ENCODE data around the gene CCDC13.
"Not testable (repeated sequence)": the region's sequence is repeated elsewhere in the genome, so short reads cannot be mapped to it uniquely, and the experiment has no call there.

Gene CCDC13, protein sequence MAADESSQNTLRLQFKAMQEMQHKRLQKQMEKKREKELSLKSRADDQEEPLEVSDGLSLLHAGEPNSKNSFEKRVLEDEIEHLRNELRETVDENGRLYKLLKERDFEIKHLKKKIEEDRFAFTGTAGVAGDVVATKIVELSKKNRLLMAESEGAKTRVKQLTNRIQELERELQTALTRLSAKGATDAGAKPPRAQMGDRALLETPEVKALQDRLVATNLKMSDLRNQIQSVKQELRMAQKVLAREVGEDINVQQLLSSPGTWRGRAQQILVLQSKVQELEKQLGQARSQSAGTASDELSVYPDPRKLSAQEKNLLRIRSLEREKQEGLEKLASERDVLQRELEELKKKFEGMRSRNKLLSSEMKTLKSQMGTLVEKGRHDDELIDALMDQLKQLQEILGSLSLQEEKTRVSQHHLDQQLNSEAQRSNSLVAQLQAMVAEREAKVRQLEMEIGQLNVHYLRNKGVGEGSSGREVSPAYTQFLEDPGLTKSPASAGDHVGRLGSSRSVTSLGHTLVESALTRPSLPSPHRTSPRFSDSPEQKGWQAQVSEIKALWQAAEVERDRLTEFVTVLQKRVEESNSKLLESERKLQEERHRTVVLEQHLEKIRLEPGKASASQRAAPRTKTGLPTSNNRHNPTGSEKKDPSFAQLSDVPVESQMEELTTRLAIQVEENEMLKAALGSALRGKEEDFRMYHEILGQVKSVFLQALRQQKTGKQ

DNA sequence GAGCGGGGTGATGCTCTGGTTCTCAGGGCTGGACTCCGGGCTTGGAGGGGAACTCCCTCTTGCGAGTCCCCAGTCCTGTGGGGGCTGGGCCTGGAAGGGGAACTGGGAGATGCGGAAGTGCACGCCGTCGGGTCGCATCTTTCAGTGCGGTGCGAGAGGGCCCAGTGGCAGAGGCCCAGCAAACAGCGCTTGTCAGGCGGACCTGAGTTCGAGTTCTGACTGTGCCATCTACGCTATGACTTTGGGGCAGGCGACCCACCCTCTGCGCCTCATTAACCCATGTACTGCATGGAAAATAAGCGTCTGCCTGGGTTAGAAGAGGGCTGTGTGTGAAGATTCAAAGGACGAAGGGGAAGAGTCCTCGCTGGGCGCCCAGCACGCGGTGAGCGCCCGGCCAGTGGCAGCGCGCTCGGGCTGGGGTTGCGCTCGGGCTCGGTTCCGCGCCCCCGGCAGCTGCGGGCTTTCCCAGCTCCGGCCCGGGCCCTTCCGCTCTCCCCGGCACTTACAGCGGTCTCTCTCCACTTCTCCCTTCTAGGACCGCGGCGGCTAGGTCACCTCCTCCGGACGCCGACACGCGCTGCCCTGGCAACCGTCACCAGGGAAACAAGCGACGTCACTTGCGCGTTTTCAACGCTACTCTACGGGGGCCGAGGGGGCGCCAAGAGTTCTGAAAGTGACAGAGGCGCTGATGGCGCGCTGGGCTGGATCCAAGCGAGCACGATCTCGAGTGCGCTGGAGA is at the start of gene CCDC13:
Gene CCDC13 (minus strand): TSS at position 584 of the 739 bp plus-strand sequence. CDS start 14,908 bp downstream, outside the sequence.
- Histone ChIP-seq H3K27me3 (replicated peaks; ENCODE audit: control insufficient read depth, insufficient read depth, low read length) (no peaks in the 10 kb centered on the region), H3K4me1 (ENCODE audit: control insufficient read depth, insufficient read depth, low read length) (peaks cover 25% of the 10 kb centered on the region), H3K36me3 (ENCODE audit: control insufficient read depth, insufficient read depth, low read length, severe bottlenecking) (no peaks in the 10 kb centered on the region), H3K4me3 (ENCODE audit: low read length) (peak within 1 kb of the TSS; percentile 83), H3K9ac (ENCODE audit: low read length) (peak within 1 kb of the TSS; percentile 90), H3K9me3 (ENCODE audit: control insufficient read depth, low read length) (no peaks in the 10 kb centered on the region)
- DNase-seq (ENCODE audit: low read depth), result peak; percentile 96

DNA sequence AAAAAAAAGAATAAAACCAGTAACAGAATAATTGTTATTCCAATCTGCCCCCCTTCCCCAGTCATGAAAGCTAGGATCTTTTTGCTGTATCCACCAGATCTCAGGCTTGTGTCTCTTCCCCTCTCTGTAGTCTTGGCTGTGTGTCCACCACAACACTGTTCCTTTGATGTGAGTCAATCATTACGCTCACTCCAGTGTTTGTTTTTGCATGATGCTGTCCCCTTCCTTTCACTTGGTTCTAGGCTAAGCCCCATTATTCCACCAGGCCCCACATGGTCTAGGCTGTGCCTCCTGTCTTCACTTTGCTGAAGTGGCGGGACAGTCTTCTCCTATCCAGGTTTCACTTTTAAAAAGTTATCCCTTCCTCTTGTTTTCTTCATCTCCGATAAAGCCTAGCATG is 49.8 kb upstream of the CCDC13 start:
- Histone ChIP-seq H3K27me3 (replicated peaks; ENCODE audit: control insufficient read depth, insufficient read depth, low read length) (no peaks in the 10 kb centered on the region), H3K4me1 (ENCODE audit: control insufficient read depth, insufficient read depth, low read length) (peaks cover 38% of the 10 kb centered on the region), H3K4me3 (ENCODE audit: low read length) (no peak overlapping the region), H3K9ac (ENCODE audit: low read length) (no peak overlapping the region), H3K9me3 (ENCODE audit: control insufficient read depth, low read length) (no peaks in the 10 kb centered on the region), H3K36me3 (ENCODE audit: control insufficient read depth, insufficient read depth, low read length, severe bottlenecking) (no peaks in the 10 kb centered on the region)
- no peak for DNase-seq (ENCODE audit: low read depth)

DNA sequence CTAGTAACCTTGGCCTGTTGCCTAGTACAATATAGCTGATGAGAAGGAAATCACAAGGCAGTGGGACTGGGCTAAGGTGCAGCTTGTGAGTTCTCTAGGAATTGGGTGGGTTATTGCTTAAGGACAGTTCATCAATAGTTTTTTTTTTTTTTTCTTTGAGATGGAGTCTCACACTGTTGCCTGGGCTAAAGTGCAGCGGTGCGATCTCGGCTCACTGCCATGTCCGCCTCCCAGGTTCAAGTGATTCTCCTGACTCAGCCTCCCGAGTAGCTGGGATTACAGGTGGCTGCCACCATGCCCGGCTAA is 47.6 kb upstream of the CCDC13 start:
- Histone ChIP-seq H3K36me3 (ENCODE audit: control insufficient read depth, insufficient read depth, low read length, severe bottlenecking) (no peaks in the 10 kb centered on the region), H3K27me3 (replicated peaks; ENCODE audit: control insufficient read depth, insufficient read depth, low read length) (no peaks in the 10 kb centered on the region), H3K9ac (ENCODE audit: low read length) (no peak overlapping the region), H3K9me3 (ENCODE audit: control insufficient read depth, low read length) (no peaks in the 10 kb centered on the region), H3K4me3 (ENCODE audit: low read length) (no peak overlapping the region), H3K4me1 (ENCODE audit: control insufficient read depth, insufficient read depth, low read length) (peaks cover 20% of the 10 kb centered on the region)
- DNase-seq (ENCODE audit: low read depth), result no peak

GRCh38 chr3:42819351-42819965 is 46.4 kb upstream of the CCDC13 start:
- Histone ChIP-seq H3K9me3 (ENCODE audit: control insufficient read depth, low read length) (no peaks in the 10 kb centered on the region), H3K36me3 (ENCODE audit: control insufficient read depth, insufficient read depth, low read length, severe bottlenecking) (no peaks in the 10 kb centered on the region), H3K4me3 (ENCODE audit: low read length) (no peak overlapping the region), H3K27me3 (replicated peaks; ENCODE audit: control insufficient read depth, insufficient read depth, low read length) (no peaks in the 10 kb centered on the region), H3K9ac (ENCODE audit: low read length) (no peak overlapping the region), H3K4me1 (ENCODE audit: control insufficient read depth, insufficient read depth, low read length) (peaks cover 27% of the 10 kb centered on the region)
- DNase-seq (ENCODE audit: low read depth), result no peak

GRCh38 chr3:42815826-42816225 is 42.8 kb upstream of the CCDC13 start:
- Histone ChIP-seq H3K4me3 (ENCODE audit: low read length) (no peak overlapping the region), H3K36me3 (ENCODE audit: control insufficient read depth, insufficient read depth, low read length, severe bottlenecking) (no peaks in the 10 kb centered on the region), H3K27me3 (replicated peaks; ENCODE audit: control insufficient read depth, insufficient read depth, low read length) (no peaks in the 10 kb centered on the region), H3K9me3 (ENCODE audit: control insufficient read depth, low read length) (no peaks in the 10 kb centered on the region), H3K4me1 (ENCODE audit: control insufficient read depth, insufficient read depth, low read length) (peaks cover 13% of the 10 kb centered on the region), H3K9ac (ENCODE audit: low read length) (no peak overlapping the region)
- no peak for DNase-seq (ENCODE audit: low read depth)

- Histone ChIP-seq H3K36me3 (ENCODE audit: control insufficient read depth, insufficient read depth, low read length, severe bottlenecking) (no peaks in the 10 kb centered on the region), H3K9me3 (ENCODE audit: control insufficient read depth, low read length) (no peaks in the 10 kb centered on the region), H3K4me1 (ENCODE audit: control insufficient read depth, insufficient read depth, low read length) (peaks cover 13% of the 10 kb centered on the region), H3K4me3 (ENCODE audit: low read length) (no peak overlapping the region), H3K27me3 (replicated peaks; ENCODE audit: control insufficient read depth, insufficient read depth, low read length) (no peaks in the 10 kb centered on the region), H3K9ac (ENCODE audit: low read length) (no peak overlapping the region)
- DNase-seq (ENCODE audit: low read depth), result no peak
Measured at GRCh38 chr3:42814914-42815507, 42.0 kb upstream of the CCDC13 start.

DNA sequence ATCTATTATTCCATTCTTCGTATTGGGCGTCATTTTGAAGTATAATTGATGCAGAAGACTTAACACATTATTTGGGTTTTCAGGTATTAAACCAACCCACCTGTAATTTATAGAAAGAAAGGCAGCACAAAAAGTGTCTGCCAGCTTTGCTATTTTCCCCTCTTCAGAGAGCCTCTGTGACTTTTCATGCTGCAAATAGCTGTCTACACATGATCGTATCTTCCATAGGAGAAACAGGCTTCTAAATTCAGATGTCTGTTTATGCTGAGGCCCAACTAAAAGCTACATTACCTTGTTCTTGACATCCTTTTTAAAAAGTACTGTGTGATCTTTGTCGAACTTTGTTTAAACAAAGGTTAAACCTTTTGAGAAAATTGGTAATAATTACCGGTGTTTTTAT is 41.2 kb upstream of the CCDC13 start:
- no peaks in the 10 kb centered on the region for H3K27me3 ChIP-seq (replicated peaks; ENCODE audit: control insufficient read depth, insufficient read depth, low read length)
- no peaks in the 10 kb centered on the region for H3K9me3 ChIP-seq (ENCODE audit: control insufficient read depth, low read length)

DNA sequence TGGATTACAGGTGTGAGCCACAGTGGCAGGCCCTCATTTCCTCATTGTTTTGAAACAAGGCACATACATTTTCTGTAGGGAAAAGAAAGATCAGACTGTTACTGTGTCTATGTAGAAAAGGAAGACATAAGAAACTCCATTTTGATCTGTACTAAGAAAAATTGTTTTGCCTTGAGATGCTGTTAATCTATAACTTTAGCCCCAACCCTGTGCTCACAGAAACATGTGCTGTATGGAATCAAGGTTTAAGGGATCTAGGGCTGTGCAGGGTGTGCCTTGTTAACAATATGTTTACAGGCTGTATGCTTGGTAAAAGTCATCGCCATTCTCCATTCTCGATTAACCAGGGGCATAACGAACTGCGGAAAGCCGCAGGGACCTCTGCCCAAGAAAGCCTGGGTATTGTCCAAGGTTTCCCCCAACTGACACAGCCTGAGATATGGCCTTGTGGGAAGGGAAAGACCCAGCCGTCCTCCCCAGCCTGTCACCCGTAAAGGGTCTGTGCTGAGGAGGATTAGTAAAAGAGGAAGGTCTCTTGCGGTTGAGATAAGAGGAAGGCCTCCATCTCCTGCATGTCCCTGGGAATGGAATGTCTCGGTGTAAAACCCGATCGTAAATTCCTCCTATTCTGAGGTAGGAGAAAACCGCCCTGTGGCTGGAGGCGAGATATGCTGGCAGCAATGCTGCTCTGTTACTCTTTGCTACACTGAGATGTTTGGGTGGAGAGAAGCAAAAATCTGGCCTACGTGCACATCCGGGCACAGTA is 38.2 kb upstream of the CCDC13 start:
- H3K4me1 ChIP-seq (ENCODE audit: control insufficient read depth, insufficient read depth, low read length), result peaks cover 13% of the 10 kb centered on the region
- not testable (repeated sequence) for H3K4me3 ChIP-seq (ENCODE audit: low read length); H3K36me3 ChIP-seq (ENCODE audit: control insufficient read depth, insufficient read depth, low read length, severe bottlenecking); H3K9me3 ChIP-seq (ENCODE audit: control insufficient read depth, low read length); DNase-seq (ENCODE audit: low read depth); H3K27me3 ChIP-seq (replicated peaks; ENCODE audit: control insufficient read depth, insufficient read depth, low read length); H3K9ac ChIP-seq (ENCODE audit: low read length)

More for the DNA sequence above, 41.2 kb upstream of the CCDC13 start:
- no peak for DNase-seq (ENCODE audit: low read depth)
- Histone ChIP-seq H3K36me3 (ENCODE audit: control insufficient read depth, insufficient read depth, low read length, severe bottlenecking) (no peaks in the 10 kb centered on the region), H3K4me1 (ENCODE audit: control insufficient read depth, insufficient read depth, low read length) (peaks cover 13% of the 10 kb centered on the region), H3K9ac (ENCODE audit: low read length) (no peak overlapping the region), H3K4me3 (ENCODE audit: low read length) (no peak overlapping the region)

GRCh38 chr3:42810706-42811105 is 37.7 kb upstream of the CCDC13 start:
- not testable (repeated sequence) for H3K36me3 ChIP-seq (ENCODE audit: control insufficient read depth, insufficient read depth, low read length, severe bottlenecking); DNase-seq (ENCODE audit: low read depth); H3K4me1 ChIP-seq (ENCODE audit: control insufficient read depth, insufficient read depth, low read length); H3K27me3 ChIP-seq (replicated peaks; ENCODE audit: control insufficient read depth, insufficient read depth, low read length); H3K9ac ChIP-seq (ENCODE audit: low read length); H3K4me3 ChIP-seq (ENCODE audit: low read length); H3K9me3 ChIP-seq (ENCODE audit: control insufficient read depth, low read length)

DNA sequence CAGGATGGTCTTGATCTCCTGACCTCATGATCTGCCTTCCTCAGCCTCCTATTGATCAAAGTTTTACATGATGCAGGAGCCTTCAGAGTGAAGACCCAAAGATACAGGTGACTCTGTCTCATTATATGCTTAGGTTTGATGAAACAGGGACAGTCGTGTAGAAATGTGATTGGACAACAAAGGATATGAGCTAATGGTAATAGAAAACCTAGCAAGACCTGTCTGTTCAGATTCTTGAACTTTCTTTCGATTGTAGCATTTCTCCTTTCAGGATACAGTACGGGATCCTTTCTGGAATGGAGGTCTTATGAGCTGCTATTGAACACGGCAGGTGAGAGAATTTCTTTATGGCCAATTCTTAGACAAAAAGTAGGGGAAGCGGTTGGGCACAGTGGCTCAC is 36.1 kb upstream of the CCDC13 start, which contains the start of gene ACKR2:
Gene ACKR2 (plus strand): TSS at position 244 of the 400 bp plus-strand sequence. CDS start 55,058 bp downstream, outside the sequence.
- no peaks in the 10 kb centered on the region for H3K27me3 ChIP-seq (replicated peaks; ENCODE audit: control insufficient read depth, insufficient read depth, low read length)
- no peak within 1 kb of the TSS for H3K4me3 ChIP-seq (ENCODE audit: low read length)
- no peaks in the 10 kb centered on the region for H3K36me3 ChIP-seq (ENCODE audit: control insufficient read depth, insufficient read depth, low read length, severe bottlenecking)
- no peak within 1 kb of the TSS for H3K9ac ChIP-seq (ENCODE audit: low read length)
- peaks cover 6% of the 10 kb centered on the region for H3K4me1 ChIP-seq (ENCODE audit: control insufficient read depth, insufficient read depth, low read length)
- no peak for DNase-seq (ENCODE audit: low read depth)
- no peaks in the 10 kb centered on the region for H3K9me3 ChIP-seq (ENCODE audit: control insufficient read depth, low read length)

Measured in adipocyte (in vitro differentiated cells).